ENCODE measurements around the gene TRIM54.

- peak; percentile 95 for TF ChIP-seq CTCF (IDR thresholded peaks at IDR 0.05)
- no peak for TF ChIP-seq ZFX (IDR thresholded peaks at IDR 0.05; ENCODE audit: borderline replicate concordance)
Measured at GRCh38 chr2:27303093-27304025, 21.1 kb downstream of the TRIM54 start.

All from 22Rv1 (cell line).